Endothelial cell of umbilical vein (primary cell): ENCODE data around the gene TP53RK. TPM values are rescaled to one million over a fixed set of nuclear protein-coding genes. Genes with fewer than 3 reads are reported as not detected.

Experiments
- BruUV-seq: library from RNA; stranded (reverse); fragments of 400-500 nt; replicated peaks from 2 replicates; lab custom pipeline; 2021; lab: Mats Ljungman, UMichigan
- CTCF ChIA-PET: fragments of 300-600, 350-600 bp; sonication (Branson Sonifier 250); formaldehyde crosslinking; loops from one replicate; lab custom pipeline; 2021; ENCODE audit warnings: antibody characterized with exemption, inconsistent platforms; lab: Charles Lee
- POLR2A ChIA-PET: fragments of 300-600, 350-600 bp; sonication (Branson Sonifier 250); formaldehyde crosslinking; loops from one replicate; lab custom pipeline; 2021; ENCODE audit warnings: antibody characterized with exemption, inconsistent platforms; lab: Charles Lee
- DNase-seq: peaks from one replicate; pipeline ENCODE4 v3.0.0-alpha.2; 2011; ENCODE audit warnings: low read depth, low spot score
- FAIRE-seq: peaks from 2 replicates; lab custom pipeline; 2011; peaks lifted over from hg19 to GRCh38; lab: Jason Lieb, UNC
- H2AFZ ChIP-seq: 2 replicates; pipeline ENCODE4 v1.6.0; 2012; ENCODE audit warnings: low read depth, low read length, control low read depth, inconsistent platforms
- H3K27ac ChIP-seq: 2 replicates; pipeline ENCODE4 v1.5.1; 2011; ENCODE audit warnings: low read depth, mild to moderate bottlenecking, control low read depth, low read length, moderate library complexity; ENCODE audit not compliant: insufficient read depth
- H3K27me3 ChIP-seq, 2 experiments: 2 replicates each; pipeline versions ENCODE4 v1.6.0 to v1.6.1; 2011; ENCODE audit warnings: low read length in 2 of 2, mixed read lengths in 1 of 2; ENCODE audit not compliant: control insufficient read depth in 2 of 2, insufficient read depth in 2 of 2
- H3K36me3 ChIP-seq, 2 experiments: 2 replicates in 1 of 2; 3 replicates in 1 of 2; pipeline ENCODE4 v1.5.1; 2011; ENCODE audit warnings: low read length in 2 of 2, mild to moderate bottlenecking in 1 of 2, moderate library complexity in 1 of 2; ENCODE audit not compliant: control insufficient read depth in 2 of 2, insufficient read depth in 2 of 2; ENCODE audit errors: extremely low read depth in 1 of 2
- H3K4me1 ChIP-seq: 3 replicates; pipeline ENCODE4 v1.5.1; 2011; ENCODE audit warnings: mild to moderate bottlenecking, low read length; ENCODE audit not compliant: control insufficient read depth, insufficient read depth; ENCODE audit errors: extremely low read depth
- H3K4me2 ChIP-seq: 2 replicates; pipeline ENCODE4 v1.6.1; 2011; ENCODE audit warnings: low read length, control low read depth, mixed read lengths; ENCODE audit not compliant: insufficient read depth
- H3K4me3 ChIP-seq, 3 experiments: fragments of 200-600 bp in 1 of 3; sonication (generic), shearing (Covaris generic) in 1 of 3; replicated peaks in 1 of 3; 2 replicates each; pipeline ENCODE4 v1.5.1; 2011 to 2016; ENCODE audit warnings: control low read depth in 3 of 3, low read length in 3 of 3, mild to moderate bottlenecking in 2 of 3, inconsistent platforms in 1 of 3, low read depth in 1 of 3, moderate library complexity in 1 of 3; ENCODE audit not compliant: insufficient read depth in 1 of 3
- H3K79me2 ChIP-seq: 2 replicates; pipeline ENCODE4 v1.6.0; 2012; ENCODE audit warnings: low read length, inconsistent platforms; ENCODE audit not compliant: control insufficient read depth, insufficient read depth
- H3K9ac ChIP-seq: replicated peaks from 2 replicates; pipeline ENCODE3; 2011; ENCODE audit warnings: low read length, control low read depth; ENCODE audit not compliant: insufficient read depth; ENCODE audit errors: extremely low read depth
- H3K9me1 ChIP-seq: replicated peaks from 3 replicates; pipeline ENCODE4 v1.6.0; 2011; ENCODE audit warnings: mild to moderate bottlenecking, low read length; ENCODE audit not compliant: control insufficient read depth, insufficient read depth; ENCODE audit errors: extremely low read depth
- H3K9me3 ChIP-seq: replicated peaks from 2 replicates; pipeline ENCODE4 v1.5.1; 2012; ENCODE audit warnings: low read length, inconsistent platforms; ENCODE audit not compliant: control insufficient read depth, insufficient read depth
- H4K20me1 ChIP-seq: replicated peaks from 2 replicates; pipeline ENCODE3; 2011; ENCODE audit warnings: mild to moderate bottlenecking, low read length; ENCODE audit not compliant: control insufficient read depth, insufficient read depth; ENCODE audit errors: extremely low read depth
- EZH2 ChIP-seq: IDR thresholded peaks from 2 replicates; pipeline ENCODE4 v1.6.1; 2012; ENCODE audit warnings: borderline replicate concordance, low read depth, mild to moderate bottlenecking, moderate library complexity, low read length, inconsistent platforms; ENCODE audit not compliant: severe bottlenecking
- GATA2 ChIP-seq: IDR thresholded peaks from 2 replicates; pipeline ENCODE4 v1.7.0; 2011; ENCODE audit warnings: low read depth, mild to moderate bottlenecking, moderate library complexity, mixed read lengths, low read length; ENCODE audit not compliant: insufficient read length, insufficient read depth
- JUN ChIP-seq: IDR thresholded peaks from 2 replicates; pipeline ENCODE4 v1.6.1; 2011; ENCODE audit warnings: borderline replicate concordance, low read depth; ENCODE audit not compliant: insufficient read length, insufficient read depth
- MYC ChIP-seq: IDR thresholded peaks from one replicate; pipeline ENCODE4 v1.6.1; 2011; ENCODE audit warnings: mild to moderate bottlenecking, low read depth, low read length
- POLR2A ChIP-seq: IDR thresholded peaks from 2 replicates; pipeline ENCODE4 v1.6.1; 2012; ENCODE audit warnings: low read depth, mild to moderate bottlenecking, control low read depth, low read length
- POLR2AphosphoS5 ChIP-seq: IDR thresholded peaks from 2 replicates; pipeline ENCODE4 v1.6.1; 2012; ENCODE audit warnings: low read depth, mild to moderate bottlenecking, control low read depth, low read length, moderate library complexity; ENCODE audit not compliant: insufficient read depth
- dilution Hi-C: fragments of 300-500 bp; cut with MboI; formaldehyde crosslinking; loops from one replicate; pipeline ENCODE4 v1.15.0; 2019; ENCODE audit warnings: low sequenced_read_pairs; ENCODE audit not compliant: extremely low pct_ligation_motif_present
- intact Hi-C: fragments of 100-400 bp; cut with micrococcal nuclease; formaldehyde crosslinking; loops from one replicate; pipeline ENCODE4 v1.10.0; 2022
- polyA plus RNA-seq, 4 experiments: library from polyadenylated mRNA; depleted of rRNA in 3 of 4; stranded (reverse) in 3 of 4; unstranded in 1 of 4; fragments of >200 nt; gene quantifications; 2 replicates each; pipeline versions ENCODE4 v1.2.1 to v1.2.3, GENCODE V29; 2011 to 2012; ENCODE audit warnings: missing spikeins in 1 of 4
- total RNA-seq: library from RNA; stranded (reverse); gene quantifications from 2 replicates; pipeline ENCODE4 v1.2.3, GENCODE V29; 2021
- TF ChIP-seq, protein P1 (sequence below), 2 donors: IDR thresholded peaks; 1 replicate in 1 of 2; 2 replicates in 1 of 2; pipeline ENCODE4 v1.5.1; 2011; ENCODE audit warnings: low read length in 2 of 2, mild to moderate bottlenecking in 2 of 2, moderate library complexity in 2 of 2, control low read depth in 1 of 2, inconsistent platforms in 1 of 2, low read depth in 1 of 2; ENCODE audit not compliant: insufficient read depth in 1 of 2; ENCODE audit errors: extremely low read depth in 1 of 2
- TF ChIP-seq, protein P2 (sequence below): IDR thresholded peaks from 2 replicates; pipeline ENCODE4 v1.6.1; 2011; ENCODE audit not compliant: insufficient read depth, insufficient read length

TP53RK gene
- total and polyA plus RNA-seq, 2 donors (not counting 3 experiments of a cell fraction or from before 2014, with no cell fraction given), result 7.0 to 13.1 TPM

DNA sequence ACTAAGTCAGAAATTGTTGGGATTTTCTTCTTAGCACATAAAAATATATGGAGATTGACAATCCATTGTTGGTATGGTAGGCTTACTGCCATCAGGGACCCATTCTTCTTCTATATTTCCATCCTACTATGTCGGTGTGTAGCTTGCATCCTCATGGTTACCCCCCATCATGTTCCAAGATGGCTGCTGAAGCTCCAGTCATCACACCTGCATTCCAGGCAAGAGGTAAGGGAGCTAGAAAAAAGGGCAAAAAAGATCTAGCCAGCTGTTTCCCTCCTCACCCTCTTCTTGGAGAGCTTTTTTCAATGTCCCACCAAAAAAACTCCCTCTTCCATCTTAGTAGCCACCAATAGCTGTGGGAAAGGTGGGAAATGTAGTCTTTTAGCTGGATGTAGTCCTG lies 33.8 kb upstream of the TP53RK start:
- DNase-seq, result no peak
- no peaks in the 10 kb centered on the region for H3K4me1 ChIP-seq
- H3K27me3 ChIP-seq, result no peaks in the 10 kb centered on the region
- intact Hi-C loops, result no loop called here
- H3K36me3 ChIP-seq, result peaks cover 0 to 1% of the 10 kb centered on the region in 2 experiments
- TF ChIP-seq, protein P1, sequence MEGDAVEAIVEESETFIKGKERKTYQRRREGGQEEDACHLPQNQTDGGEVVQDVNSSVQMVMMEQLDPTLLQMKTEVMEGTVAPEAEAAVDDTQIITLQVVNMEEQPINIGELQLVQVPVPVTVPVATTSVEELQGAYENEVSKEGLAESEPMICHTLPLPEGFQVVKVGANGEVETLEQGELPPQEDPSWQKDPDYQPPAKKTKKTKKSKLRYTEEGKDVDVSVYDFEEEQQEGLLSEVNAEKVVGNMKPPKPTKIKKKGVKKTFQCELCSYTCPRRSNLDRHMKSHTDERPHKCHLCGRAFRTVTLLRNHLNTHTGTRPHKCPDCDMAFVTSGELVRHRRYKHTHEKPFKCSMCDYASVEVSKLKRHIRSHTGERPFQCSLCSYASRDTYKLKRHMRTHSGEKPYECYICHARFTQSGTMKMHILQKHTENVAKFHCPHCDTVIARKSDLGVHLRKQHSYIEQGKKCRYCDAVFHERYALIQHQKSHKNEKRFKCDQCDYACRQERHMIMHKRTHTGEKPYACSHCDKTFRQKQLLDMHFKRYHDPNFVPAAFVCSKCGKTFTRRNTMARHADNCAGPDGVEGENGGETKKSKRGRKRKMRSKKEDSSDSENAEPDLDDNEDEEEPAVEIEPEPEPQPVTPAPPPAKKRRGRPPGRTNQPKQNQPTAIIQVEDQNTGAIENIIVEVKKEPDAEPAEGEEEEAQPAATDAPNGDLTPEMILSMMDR (IDR thresholded peaks at IDR 0.05; ENCODE audit: extremely low read depth in 1 of 2, insufficient read depth in 1 of 2, low read depth in 1 of 2, low read length in 2 of 2), result no peak
- TF ChIP-seq MYC, result no peak
- no peak for TF ChIP-seq EZH2
- TF ChIP-seq POLR2A, result no peak
- TF ChIP-seq, protein P2, sequence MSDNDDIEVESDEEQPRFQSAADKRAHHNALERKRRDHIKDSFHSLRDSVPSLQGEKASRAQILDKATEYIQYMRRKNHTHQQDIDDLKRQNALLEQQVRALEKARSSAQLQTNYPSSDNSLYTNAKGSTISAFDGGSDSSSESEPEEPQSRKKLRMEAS, result no peak
- TF ChIP-seq GATA2, result no peak
- H3K4me3 ChIP-seq, result no peak overlapping the region
- no peak overlapping the region for H3K4me2 ChIP-seq
- no peaks in the 10 kb centered on the region for H3K9me1 ChIP-seq
- no peak for FAIRE-seq
- H4K20me1 ChIP-seq, result no peaks in the 10 kb centered on the region
- H3K9ac ChIP-seq, result no peak overlapping the region
- no peaks in the 10 kb centered on the region for H3K9me3 ChIP-seq
- dilution Hi-C loops, result no loop called here
- no peak overlapping the region for H3K27ac ChIP-seq
- H2AFZ ChIP-seq, result no peak overlapping the region
- H3K79me2 ChIP-seq, result no peaks in the 10 kb centered on the region
- CTCF ChIA-PET, result no interaction called here
- BruUV-seq, result no TSS peak
- POLR2A ChIA-PET, result no interaction called here

DNA sequence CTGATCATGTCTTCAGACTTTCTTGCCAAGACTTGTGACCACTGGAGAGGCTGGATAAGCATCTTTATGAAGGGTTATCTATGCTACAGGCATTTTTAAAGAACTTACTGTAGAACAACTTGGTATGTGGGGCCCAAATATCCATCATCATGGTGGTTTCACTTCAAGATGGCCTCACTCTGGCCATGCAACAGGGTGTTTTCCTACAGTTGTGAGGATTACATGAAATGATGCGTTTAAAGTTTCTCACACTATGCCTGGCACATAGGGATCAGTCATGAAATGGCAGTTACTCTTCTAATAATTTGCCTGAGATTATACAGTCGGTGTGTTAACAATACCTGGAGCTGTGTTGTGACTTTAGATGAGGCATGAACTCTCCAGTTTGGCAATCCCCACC lies 33.2 kb upstream of the TP53RK start:
- POLR2A ChIA-PET, result no interaction called here
- H3K27ac ChIP-seq, result no peak overlapping the region
- intact Hi-C loops, result no loop called here
- H3K9me1 ChIP-seq, result no peaks in the 10 kb centered on the region
- no peak for FAIRE-seq
- H3K4me1 ChIP-seq, result no peaks in the 10 kb centered on the region
- H3K36me3 ChIP-seq, result peaks cover 0 to 1% of the 10 kb centered on the region in 2 experiments
- no peak overlapping the region for H3K4me3 ChIP-seq
- TF ChIP-seq GATA2 (no peak), POLR2AphosphoS5 (no peak), POLR2A (no peak), JUN (no peak)
- H4K20me1 ChIP-seq, result no peaks in the 10 kb centered on the region
- no peak overlapping the region for H3K9ac ChIP-seq
- DNase-seq, result no peak
- no peak overlapping the region for H2AFZ ChIP-seq
- no peaks in the 10 kb centered on the region for H3K79me2 ChIP-seq
- H3K9me3 ChIP-seq, result no peaks in the 10 kb centered on the region
- dilution Hi-C loops, result no loop called here
- CTCF ChIA-PET, result no interaction called here
- H3K27me3 ChIP-seq, result no peaks in the 10 kb centered on the region
- H3K4me2 ChIP-seq, result no peak overlapping the region
- no TSS peak for BruUV-seq
